Lower leg skin (tissue), 3 donors: ENCODE measurements around the gene SRPK1.

Experiments
- POLR2A ChIP-seq, 2 donors: fragments of 450-650 bp; IDR thresholded peaks; one replicate each; pipeline ENCODE4 v1.6.1; 2016 to 2017; ENCODE audit warnings: antibody characterized with exemption in 2 of 2, mild to moderate bottlenecking in 1 of 2, moderate library complexity in 1 of 2
- TF ChIP-seq, protein P1 (sequence below), 3 donors: fragments of 450-650 bp; IDR thresholded peaks; one replicate each; pipeline ENCODE4 v1.5.1; 2016; ENCODE audit warnings: antibody characterized with exemption in 3 of 3, mild to moderate bottlenecking in 3 of 3, moderate library complexity in 2 of 3

DNA sequence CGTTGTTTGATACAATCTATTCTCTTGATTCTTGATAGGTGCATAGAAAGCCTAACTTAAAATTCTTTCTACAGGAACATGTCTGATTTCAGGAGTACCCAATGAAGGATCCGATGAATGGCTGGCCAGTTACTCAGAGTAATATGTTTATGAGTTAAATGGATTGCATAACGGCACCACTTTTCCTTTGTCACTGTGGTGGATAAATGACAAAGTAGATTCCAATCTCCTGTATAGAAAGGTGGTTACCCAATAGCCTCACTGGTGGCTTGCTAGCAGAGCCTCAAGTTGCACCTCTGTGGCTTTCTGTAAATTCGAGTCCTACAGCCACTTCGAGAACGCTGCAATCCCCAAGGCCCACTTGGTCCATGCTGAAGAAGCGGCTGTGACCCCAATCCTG is 87.4 kb downstream of the SRPK1 start:
- TF ChIP-seq, protein P1, sequence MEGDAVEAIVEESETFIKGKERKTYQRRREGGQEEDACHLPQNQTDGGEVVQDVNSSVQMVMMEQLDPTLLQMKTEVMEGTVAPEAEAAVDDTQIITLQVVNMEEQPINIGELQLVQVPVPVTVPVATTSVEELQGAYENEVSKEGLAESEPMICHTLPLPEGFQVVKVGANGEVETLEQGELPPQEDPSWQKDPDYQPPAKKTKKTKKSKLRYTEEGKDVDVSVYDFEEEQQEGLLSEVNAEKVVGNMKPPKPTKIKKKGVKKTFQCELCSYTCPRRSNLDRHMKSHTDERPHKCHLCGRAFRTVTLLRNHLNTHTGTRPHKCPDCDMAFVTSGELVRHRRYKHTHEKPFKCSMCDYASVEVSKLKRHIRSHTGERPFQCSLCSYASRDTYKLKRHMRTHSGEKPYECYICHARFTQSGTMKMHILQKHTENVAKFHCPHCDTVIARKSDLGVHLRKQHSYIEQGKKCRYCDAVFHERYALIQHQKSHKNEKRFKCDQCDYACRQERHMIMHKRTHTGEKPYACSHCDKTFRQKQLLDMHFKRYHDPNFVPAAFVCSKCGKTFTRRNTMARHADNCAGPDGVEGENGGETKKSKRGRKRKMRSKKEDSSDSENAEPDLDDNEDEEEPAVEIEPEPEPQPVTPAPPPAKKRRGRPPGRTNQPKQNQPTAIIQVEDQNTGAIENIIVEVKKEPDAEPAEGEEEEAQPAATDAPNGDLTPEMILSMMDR (IDR thresholded peaks at IDR 0.05), result no peak
- no peak for TF ChIP-seq POLR2A (IDR thresholded peaks at IDR 0.05)
